ENCODE measurements around the gene IRF2.

Gene IRF2

GRCh38 chr4:184428787-184429186 is 45.6 kb downstream of the IRF2 start:
- no peak for DNase-seq

GRCh38 chr4:184427687-184428086 is 46.7 kb downstream of the IRF2 start:
- no peak for DNase-seq

- no peak for DNase-seq
These were observed 47.3 kb downstream of the IRF2 start for GRCh38 chr4:184427093-184427492.

- DNase-seq: no peak
These were observed 49.2 kb downstream of the IRF2 start for GRCh38 chr4:184424993-184425758.

- no peak for DNase-seq
These were observed 50.1 kb downstream of the IRF2 start for GRCh38 chr4:184424279-184424678.

GRCh38 chr4:184423003-184423686 is 51.2 kb downstream of the IRF2 start:
- DNase-seq: no peak

- no peak for DNase-seq
These were observed 52.0 kb downstream of the IRF2 start for GRCh38 chr4:184422378-184422777.

- no peak for DNase-seq
These were observed 52.7 kb downstream of the IRF2 start for GRCh38 chr4:184421533-184422155.

- DNase-seq: no peak
These were observed 53.4 kb downstream of the IRF2 start for GRCh38 chr4:184420881-184421416.

GRCh38 chr4:184420402-184420801 is 53.9 kb downstream of the IRF2 start:
- no peak for DNase-seq

- DNase-seq: no peak
These were observed 54.4 kb downstream of the IRF2 start for GRCh38 chr4:184419976-184420375.

- no peak for DNase-seq
These were observed 56.4 kb downstream of the IRF2 start for GRCh38 chr4:184417802-184418511.

GRCh38 chr4:184416913-184417734 is 57.2 kb downstream of the IRF2 start:
- no peak for DNase-seq

- DNase-seq: no peak
These were observed 59.3 kb downstream of the IRF2 start for GRCh38 chr4:184415071-184415470.

- DNase-seq: no peak
These were observed 60.9 kb downstream of the IRF2 start for GRCh38 chr4:184413261-184414046.

- DNase-seq: no peak
These were observed 63.6 kb downstream of the IRF2 start for GRCh38 chr4:184410748-184411147.

- DNase-seq: peak; percentile 32
These were observed 64.2 kb downstream of the IRF2 start for GRCh38 chr4:184409911-184410692.

- no peak for DNase-seq
These were observed 64.8 kb downstream of the IRF2 start for GRCh38 chr4:184409502-184409901.

GRCh38 chr4:184408684-184409081 is 65.7 kb downstream of the IRF2 start:
- DNase-seq: no peak

GRCh38 chr4:184408021-184408683 is 66.2 kb downstream of the IRF2 start:
- no peak for DNase-seq
